K562 (cell line): Measurements from ENCODE around the gene RARG. TPM values are rescaled to one million over a fixed set of nuclear protein-coding genes. Genes with fewer than 3 reads are reported as not detected.

Source experiments
- ARID2 ChIP-seq: fragments of 450-650 bp; IDR thresholded peaks from 2 replicates; pipeline ENCODE4 v1.6.1; 2017; ENCODE audit warnings: antibody characterized with exemption, mild to moderate bottlenecking
- CBFB ChIP-seq: sonication (generic); formaldehyde crosslinking; IDR thresholded peaks from 2 replicates; pipeline ENCODE4 v1.4.0; 2020; ENCODE audit warnings: mild to moderate bottlenecking, missing genetic modification reagents
- E2F3 ChIP-seq: fragments of 250-450 bp; sonication (Bioruptor Pico); IDR thresholded peaks from 2 replicates; pipeline ENCODE4 v1.4.0; 2020; ENCODE audit warnings: mild to moderate bottlenecking
- FIP1L1 ChIP-seq: fragments of 200-400 bp; formaldehyde crosslinking; IDR thresholded peaks from 2 replicates; pipeline ENCODE4 v1.6.1; 2018; ENCODE audit warnings: mild to moderate bottlenecking, low read depth, low read length; ENCODE audit not compliant: poor library complexity, severe bottlenecking
- HNRNPK ChIP-seq: fragments of 200-400 bp; formaldehyde crosslinking; IDR thresholded peaks from one replicate; pipeline ENCODE4 v1.6.1; 2018; ENCODE audit warnings: mild to moderate bottlenecking, low read depth, low read length; ENCODE audit not compliant: poor library complexity, severe bottlenecking
- KDM4B ChIP-seq, 2 experiments: fragments of 450-650 bp in 1 of 2; sonication (generic) in 1 of 2; IDR thresholded peaks; 2 replicates each; pipeline ENCODE4 v1.6.1; 2016 to 2017; ENCODE audit warnings: borderline replicate concordance in 2 of 2, antibody characterized with exemption in 1 of 2, low read depth in 1 of 2, mild to moderate bottlenecking in 1 of 2
- KLF13 ChIP-seq: fragments of 450-650 bp; IDR thresholded peaks from 2 replicates; pipeline ENCODE4 v1.6.1; 2016; ENCODE audit warnings: missing genetic modification characterization, low read depth, mild to moderate bottlenecking, missing compliant biosample characterization, moderate library complexity, borderline replicate concordance
- KLF6 ChIP-seq: fragments of 250-450 bp; sonication (Bioruptor Pico); IDR thresholded peaks from 2 replicates; pipeline ENCODE4 v1.4.0; 2020; ENCODE audit warnings: mild to moderate bottlenecking, moderate library complexity, borderline replicate concordance
- LCOR ChIP-seq: sonication (generic); formaldehyde crosslinking; IDR thresholded peaks from 2 replicates; pipeline ENCODE4 v1.8.0; 2022; ENCODE audit warnings: mild to moderate bottlenecking, missing genetic modification reagents
- MCM2 ChIP-seq: fragments of 450-650 bp; IDR thresholded peaks from 2 replicates; pipeline ENCODE4 v1.6.1; 2017; ENCODE audit warnings: low read depth, mild to moderate bottlenecking
- PCBP2 ChIP-seq: fragments of 200-400 bp; formaldehyde crosslinking; IDR thresholded peaks from 2 replicates; pipeline ENCODE4 v1.6.1; 2018; ENCODE audit warnings: low read length, low read depth, mild to moderate bottlenecking, moderate library complexity; ENCODE audit not compliant: poor library complexity, severe bottlenecking
- PTBP1 ChIP-seq: fragments of 200-400 bp; formaldehyde crosslinking; IDR thresholded peaks from 2 replicates; pipeline ENCODE4 v1.6.1; 2017; ENCODE audit warnings: low read depth, low read length
- TBL1XR1 ChIP-seq, 2 experiments: IDR thresholded peaks; 2 replicates each; pipeline ENCODE4 v1.6.1; 2012; ENCODE audit warnings: improper control_type of control experiment in 2 of 2, low read length in 2 of 2, mild to moderate bottlenecking in 1 of 2
- TEAD2 ChIP-seq: fragments of 450-650 bp; IDR thresholded peaks from 2 replicates; pipeline ENCODE4 v1.6.1; 2016; ENCODE audit warnings: missing genetic modification characterization, control low read depth, missing compliant biosample characterization
- XRCC3 ChIP-seq: fragments of 450-650 bp; IDR thresholded peaks from 2 replicates; pipeline ENCODE4 v1.6.1; 2017; ENCODE audit warnings: mild to moderate bottlenecking, moderate library complexity
- ZNF282 ChIP-seq: sonication (generic); formaldehyde crosslinking; IDR thresholded peaks from 2 replicates; pipeline ENCODE4 v1.8.1; 2023; ENCODE audit warnings: missing genetic modification reagents
- ZNF316 ChIP-seq: fragments of 450-650 bp; IDR thresholded peaks from 2 replicates; pipeline ENCODE4 v1.6.1; 2016
- ZNF384 ChIP-seq: IDR thresholded peaks from 2 replicates; pipeline ENCODE4 v1.6.1; 2012; ENCODE audit warnings: low read depth, low read length, improper control_type of control experiment
- ZNF695 ChIP-seq: fragments of 450-650 bp; formaldehyde crosslinking; IDR thresholded peaks from 2 replicates; pipeline ENCODE4 v1.4.0; 2020; ENCODE audit warnings: mild to moderate bottlenecking, moderate library complexity
- ZNF778 ChIP-seq: fragments of 450-650 bp; formaldehyde crosslinking; IDR thresholded peaks from 2 replicates; pipeline ENCODE4 v1.4.0; 2020; ENCODE audit warnings: mild to moderate bottlenecking, moderate library complexity
- polyA plus RNA-seq, 8 experiments: library from polyadenylated mRNA; depleted of rRNA in 4 of 8; stranded (reverse) in 5 of 8; unstranded in 3 of 8; fragments of >200 nt; fragmentation: Nextera tagmentation in 2 of 8; fragmentation: Illumina TruSeq in 1 of 8; extraction: Ambion mirVana in 2 of 8; extraction: Trizol in 1 of 8; gene quantifications; 2 replicates each; pipeline versions ENCODE4 v1.2.1 to v1.2.3, GENCODE V29; 2011 to 2014; ENCODE audit warnings: inconsistent platforms in 1 of 8, missing spikeins in 1 of 8
- total RNA-seq, 7 experiments: library from RNA; depleted of rRNA in 6 of 7; stranded (reverse); fragments of >200 nt in 6 of 7; fragmentation: Illumina TruSeq in 2 of 7; extraction: Trizol in 2 of 7; gene quantifications; 2 replicates each; pipeline versions ENCODE4 v1.2.1 to v1.2.3, GENCODE V29; 2011 to 2021; ENCODE audit warnings: low replicate concordance in 1 of 7
- TF ChIP-seq, protein P1 (sequence below): fragments of 250-450 bp; sonication (Bioruptor Pico); IDR thresholded peaks from 2 replicates; pipeline ENCODE4 v1.8.0; 2022; ENCODE audit warnings: moderate library complexity, mild to moderate bottlenecking, inconsistent platforms
- TF ChIP-seq, protein P2 (sequence below): sonication (generic); formaldehyde crosslinking; IDR thresholded peaks from 2 replicates; pipeline ENCODE4 v1.8.0; 2022; ENCODE audit warnings: mild to moderate bottlenecking, missing genetic modification reagents, borderline replicate concordance
- TF ChIP-seq, protein P3 (sequence below): fragments of 450-650 bp; IDR thresholded peaks from 2 replicates; pipeline ENCODE4 v1.6.1; 2014; ENCODE audit warnings: low read depth, mild to moderate bottlenecking, moderate library complexity, borderline replicate concordance
- TF ChIP-seq, protein P4 (sequence below): fragments of 450-650 bp; IDR thresholded peaks from 2 replicates; pipeline ENCODE4 v1.7.0; 2016; ENCODE audit warnings: borderline replicate concordance

The RARG gene
- total and polyA plus RNA-seq, 9 of the 15 experiments (the other 6 are each of a cell fraction or from before 2014, with no cell fraction given) = 0.18 to 7.6 (median 3.8) TPM

DNA sequence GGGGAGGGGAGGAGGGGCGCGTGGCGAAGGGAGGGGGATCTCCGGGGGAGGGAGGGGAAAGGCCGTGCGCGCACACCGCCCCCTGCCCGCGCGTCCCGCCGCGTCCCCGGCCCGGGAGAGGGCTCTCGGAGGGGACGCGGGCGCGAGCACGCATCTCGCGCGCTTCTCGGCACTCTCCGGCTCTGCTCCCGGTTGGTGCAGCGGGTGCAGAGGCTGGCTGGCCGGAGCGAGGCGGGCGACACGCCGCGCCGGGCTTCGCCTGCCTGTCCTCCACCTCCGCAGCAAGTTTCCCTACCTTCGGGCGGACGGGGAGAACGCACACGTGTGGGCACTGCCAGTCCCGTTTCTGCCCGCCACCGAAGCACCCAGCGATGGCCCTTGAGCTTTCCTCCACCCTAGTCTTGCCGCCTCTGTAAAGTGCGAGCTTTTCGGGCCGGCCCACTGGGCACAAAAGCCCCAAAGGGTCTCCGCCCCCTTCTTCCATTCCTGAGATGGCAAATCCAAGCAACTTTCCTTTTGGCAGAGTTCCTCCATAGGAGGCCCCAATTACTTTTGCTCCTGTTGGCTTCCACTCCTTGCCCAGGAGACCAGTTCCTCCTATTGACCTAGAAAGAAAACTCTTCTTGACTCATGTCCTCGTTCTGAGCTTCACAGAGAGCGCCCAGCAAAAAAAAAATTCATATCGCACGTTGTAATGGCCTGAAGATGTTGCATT is 50.9 kb downstream of the RARG start (continued):
- TF ChIP-seq TEAD2 (tag) = no peak
- TF ChIP-seq KDM4B (IDR thresholded peaks at IDR 0.05; ENCODE audit: borderline replicate concordance in 2 of 2, low read depth in 1 of 2) = no peak
- TF ChIP-seq, protein P1, sequence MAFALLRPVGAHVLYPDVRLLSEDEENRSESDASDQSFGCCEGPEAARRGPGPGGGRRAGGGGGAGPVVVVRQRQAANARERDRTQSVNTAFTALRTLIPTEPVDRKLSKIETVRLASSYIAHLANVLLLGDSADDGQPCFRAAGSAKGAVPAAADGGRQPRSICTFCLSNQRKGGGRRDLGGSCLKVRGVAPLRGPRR (CRISPR knock-in tag) = no peak
- TF ChIP-seq, protein P2, sequence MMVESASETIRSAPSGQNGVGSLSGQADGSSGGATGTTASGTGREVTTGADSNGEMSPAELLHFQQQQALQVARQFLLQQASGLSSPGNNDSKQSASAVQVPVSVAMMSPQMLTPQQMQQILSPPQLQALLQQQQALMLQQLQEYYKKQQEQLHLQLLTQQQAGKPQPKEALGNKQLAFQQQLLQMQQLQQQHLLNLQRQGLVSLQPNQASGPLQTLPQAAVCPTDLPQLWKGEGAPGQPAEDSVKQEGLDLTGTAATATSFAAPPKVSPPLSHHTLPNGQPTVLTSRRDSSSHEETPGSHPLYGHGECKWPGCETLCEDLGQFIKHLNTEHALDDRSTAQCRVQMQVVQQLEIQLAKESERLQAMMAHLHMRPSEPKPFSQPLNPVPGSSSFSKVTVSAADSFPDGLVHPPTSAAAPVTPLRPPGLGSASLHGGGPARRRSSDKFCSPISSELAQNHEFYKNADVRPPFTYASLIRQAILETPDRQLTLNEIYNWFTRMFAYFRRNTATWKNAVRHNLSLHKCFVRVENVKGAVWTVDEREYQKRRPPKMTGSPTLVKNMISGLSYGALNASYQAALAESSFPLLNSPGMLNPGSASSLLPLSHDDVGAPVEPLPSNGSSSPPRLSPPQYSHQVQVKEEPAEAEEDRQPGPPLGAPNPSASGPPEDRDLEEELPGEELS (CRISPR knock-in tag) = no peak
- TF ChIP-seq KLF13 = no peak
- TF ChIP-seq XRCC3 = no peak
- TF ChIP-seq ZNF695 (CRISPR knock-in tag) = no peak
- no peak for TF ChIP-seq LCOR (CRISPR knock-in tag)
- TF ChIP-seq PCBP2 = peak; percentile 46
- TF ChIP-seq FIP1L1 = no peak
- TF ChIP-seq ZNF282 (CRISPR knock-in tag) = no peak
- TF ChIP-seq, protein P3, sequence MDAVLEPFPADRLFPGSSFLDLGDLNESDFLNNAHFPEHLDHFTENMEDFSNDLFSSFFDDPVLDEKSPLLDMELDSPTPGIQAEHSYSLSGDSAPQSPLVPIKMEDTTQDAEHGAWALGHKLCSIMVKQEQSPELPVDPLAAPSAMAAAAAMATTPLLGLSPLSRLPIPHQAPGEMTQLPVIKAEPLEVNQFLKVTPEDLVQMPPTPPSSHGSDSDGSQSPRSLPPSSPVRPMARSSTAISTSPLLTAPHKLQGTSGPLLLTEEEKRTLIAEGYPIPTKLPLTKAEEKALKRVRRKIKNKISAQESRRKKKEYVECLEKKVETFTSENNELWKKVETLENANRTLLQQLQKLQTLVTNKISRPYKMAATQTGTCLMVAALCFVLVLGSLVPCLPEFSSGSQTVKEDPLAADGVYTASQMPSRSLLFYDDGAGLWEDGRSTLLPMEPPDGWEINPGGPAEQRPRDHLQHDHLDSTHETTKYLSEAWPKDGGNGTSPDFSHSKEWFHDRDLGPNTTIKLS = peak; percentile 23; the same call in 1 of the 2 replicates
- TF ChIP-seq E2F3 (CRISPR knock-in tag) = no peak
- TF ChIP-seq KLF6 (CRISPR knock-in tag) = no peak
- TF ChIP-seq MCM2 = no peak
- TF ChIP-seq ZNF778 (CRISPR knock-in tag) = no peak
- TF ChIP-seq PTBP1 = no peak
- TF ChIP-seq TBL1XR1 (IDR thresholded peaks at IDR 0.05; ENCODE audit: low read length in 2 of 2) = no peak
- TF ChIP-seq CBFB = no peak
- peak; percentile 96 for TF ChIP-seq HNRNPK
- TF ChIP-seq ZNF316 = no peak
- no peak for TF ChIP-seq ARID2
- TF ChIP-seq ZNF384 = no peak
- TF ChIP-seq, protein P4, sequence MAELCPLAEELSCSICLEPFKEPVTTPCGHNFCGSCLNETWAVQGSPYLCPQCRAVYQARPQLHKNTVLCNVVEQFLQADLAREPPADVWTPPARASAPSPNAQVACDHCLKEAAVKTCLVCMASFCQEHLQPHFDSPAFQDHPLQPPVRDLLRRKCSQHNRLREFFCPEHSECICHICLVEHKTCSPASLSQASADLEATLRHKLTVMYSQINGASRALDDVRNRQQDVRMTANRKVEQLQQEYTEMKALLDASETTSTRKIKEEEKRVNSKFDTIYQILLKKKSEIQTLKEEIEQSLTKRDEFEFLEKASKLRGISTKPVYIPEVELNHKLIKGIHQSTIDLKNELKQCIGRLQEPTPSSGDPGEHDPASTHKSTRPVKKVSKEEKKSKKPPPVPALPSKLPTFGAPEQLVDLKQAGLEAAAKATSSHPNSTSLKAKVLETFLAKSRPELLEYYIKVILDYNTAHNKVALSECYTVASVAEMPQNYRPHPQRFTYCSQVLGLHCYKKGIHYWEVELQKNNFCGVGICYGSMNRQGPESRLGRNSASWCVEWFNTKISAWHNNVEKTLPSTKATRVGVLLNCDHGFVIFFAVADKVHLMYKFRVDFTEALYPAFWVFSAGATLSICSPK = no peak
